Parathyroid adenoma (tissue), 2 donors: ENCODE results near the gene LRRTM3.

Experiments
- H2AFZ ChIP-seq: fragments of 300-600 bp; sonication (generic); one replicate; pipeline ENCODE4 v1.7.0; 2017; ENCODE audit warnings: antibody characterized with exemption, mild to moderate bottlenecking
- H3K27ac ChIP-seq: fragments of 300-600 bp; sonication (generic); one replicate; pipeline ENCODE4 v1.7.0; 2017
- H3K27me3 ChIP-seq: fragments of 300-600 bp; sonication (generic); one replicate; pipeline ENCODE4 v1.7.0; 2017; ENCODE audit warnings: low read length; ENCODE audit not compliant: control insufficient read depth, insufficient read depth
- H3K36me3 ChIP-seq: fragments of 300-600 bp; sonication (generic); one replicate; pipeline ENCODE4 v1.7.0; 2017; ENCODE audit warnings: low read length; ENCODE audit not compliant: control insufficient read depth, insufficient read depth
- H3K4me1 ChIP-seq: fragments of 300-600 bp; sonication (generic); one replicate; pipeline ENCODE4 v1.7.0; 2017; ENCODE audit warnings: control low read depth
- H3K4me2 ChIP-seq: fragments of 300-600 bp; sonication (generic); one replicate; pipeline ENCODE4 v1.7.0; 2017; ENCODE audit warnings: low read length
- H3K4me3 ChIP-seq: fragments of 300-600 bp; sonication (generic); one replicate; pipeline ENCODE4 v1.7.0; 2017; ENCODE audit warnings: low read depth, low read length
- H3K79me2 ChIP-seq: fragments of 300-600 bp; sonication (generic); one replicate; pipeline ENCODE4 v1.7.0; 2017; ENCODE audit warnings: control low read depth
- H3K9ac ChIP-seq: fragments of 300-600 bp; sonication (generic); one replicate; pipeline ENCODE4 v1.7.0; 2017; ENCODE audit warnings: mild to moderate bottlenecking
- H3K9me3 ChIP-seq: fragments of 300-600 bp; sonication (generic); one replicate; pipeline ENCODE4 v1.7.0; 2017; ENCODE audit warnings: low read length; ENCODE audit not compliant: control insufficient read depth
- TF ChIP-seq, protein P1 (sequence below): fragments of 300-600 bp; sonication (generic); IDR thresholded peaks from one replicate; pipeline ENCODE4 v1.7.0; 2017; ENCODE audit warnings: antibody characterized with exemption, mild to moderate bottlenecking
- donor health status: primary hyperparathyroidism.

Gene LRRTM3

DNA sequence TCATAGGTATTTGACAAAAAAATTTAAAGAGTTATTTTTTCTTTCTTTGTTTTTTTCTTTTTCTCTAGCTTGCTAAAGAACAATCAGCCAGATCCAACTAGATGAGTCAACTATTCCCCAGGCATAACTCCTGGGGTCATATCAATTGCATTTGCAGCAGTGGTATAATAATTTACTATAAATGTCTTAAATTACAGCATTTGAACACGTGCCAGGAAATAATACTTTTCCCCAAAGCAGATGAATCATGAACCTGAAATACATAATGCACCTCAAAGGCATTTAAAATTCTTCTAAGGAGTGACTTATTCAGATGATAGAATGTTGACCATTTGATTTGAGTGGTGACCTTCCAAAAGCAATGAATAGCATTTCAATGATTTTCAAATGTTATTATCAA, 190.1 kb downstream of the LRRTM3 start:
- no peaks in the 10 kb centered on the region for H3K79me2 ChIP-seq
- H3K27me3 ChIP-seq: no peaks in the 10 kb centered on the region

GRCh38 chr10:67119651-67120050, 193.8 kb downstream of the LRRTM3 start:
- Histone ChIP-seq H3K27ac (no peak overlapping the region), H3K4me1 (no peaks in the 10 kb centered on the region), H3K4me2 (no peak overlapping the region), H3K9ac (no peak overlapping the region), H3K4me3 (no peak overlapping the region), H3K36me3 (no peaks in the 10 kb centered on the region), H3K27me3 (no peaks in the 10 kb centered on the region), H3K9me3 (no peaks in the 10 kb centered on the region), H2AFZ (no peak overlapping the region), H3K79me2 (no peaks in the 10 kb centered on the region)
- TF ChIP-seq, protein P1, sequence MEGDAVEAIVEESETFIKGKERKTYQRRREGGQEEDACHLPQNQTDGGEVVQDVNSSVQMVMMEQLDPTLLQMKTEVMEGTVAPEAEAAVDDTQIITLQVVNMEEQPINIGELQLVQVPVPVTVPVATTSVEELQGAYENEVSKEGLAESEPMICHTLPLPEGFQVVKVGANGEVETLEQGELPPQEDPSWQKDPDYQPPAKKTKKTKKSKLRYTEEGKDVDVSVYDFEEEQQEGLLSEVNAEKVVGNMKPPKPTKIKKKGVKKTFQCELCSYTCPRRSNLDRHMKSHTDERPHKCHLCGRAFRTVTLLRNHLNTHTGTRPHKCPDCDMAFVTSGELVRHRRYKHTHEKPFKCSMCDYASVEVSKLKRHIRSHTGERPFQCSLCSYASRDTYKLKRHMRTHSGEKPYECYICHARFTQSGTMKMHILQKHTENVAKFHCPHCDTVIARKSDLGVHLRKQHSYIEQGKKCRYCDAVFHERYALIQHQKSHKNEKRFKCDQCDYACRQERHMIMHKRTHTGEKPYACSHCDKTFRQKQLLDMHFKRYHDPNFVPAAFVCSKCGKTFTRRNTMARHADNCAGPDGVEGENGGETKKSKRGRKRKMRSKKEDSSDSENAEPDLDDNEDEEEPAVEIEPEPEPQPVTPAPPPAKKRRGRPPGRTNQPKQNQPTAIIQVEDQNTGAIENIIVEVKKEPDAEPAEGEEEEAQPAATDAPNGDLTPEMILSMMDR: no peak

More for the DNA sequence above, 190.1 kb downstream of the LRRTM3 start:
- TF ChIP-seq, protein P1: no peak
- H3K4me1 ChIP-seq: no peaks in the 10 kb centered on the region
- H3K4me2 ChIP-seq: no peak overlapping the region
- H2AFZ ChIP-seq: no peak overlapping the region
- H3K9me3 ChIP-seq: no peaks in the 10 kb centered on the region
- no peak overlapping the region for H3K9ac ChIP-seq
- H3K27ac ChIP-seq: no peak overlapping the region
- no peak overlapping the region for H3K4me3 ChIP-seq
- no peaks in the 10 kb centered on the region for H3K36me3 ChIP-seq

DNA sequence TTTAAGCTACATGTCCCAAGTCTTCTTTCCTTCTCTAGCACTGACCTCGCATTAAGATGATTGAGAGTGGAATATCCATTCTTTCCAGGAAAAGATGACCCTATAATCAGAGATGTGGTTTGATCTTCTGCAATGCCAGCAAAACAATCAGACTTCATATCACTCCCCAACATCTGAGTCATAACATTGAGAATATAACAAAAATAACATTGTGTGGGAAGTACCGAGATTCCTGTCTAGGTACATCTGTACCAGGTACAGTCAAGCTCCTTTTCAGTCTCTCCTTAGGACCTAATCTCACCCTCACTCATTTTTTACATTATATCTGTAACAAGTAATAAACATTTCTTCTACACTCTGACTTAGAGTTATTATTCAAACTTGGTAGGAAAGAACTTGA, 201.6 kb downstream of the LRRTM3 start:
- no peaks in the 10 kb centered on the region for H3K4me1 ChIP-seq
- H3K9me3 ChIP-seq: no peaks in the 10 kb centered on the region
- H3K27me3 ChIP-seq: no peaks in the 10 kb centered on the region
- H2AFZ ChIP-seq: no peak overlapping the region
- no peak overlapping the region for H3K4me2 ChIP-seq
- H3K27ac ChIP-seq: no peak overlapping the region
- no peaks in the 10 kb centered on the region for H3K79me2 ChIP-seq
- H3K9ac ChIP-seq: no peak overlapping the region
- no peaks in the 10 kb centered on the region for H3K36me3 ChIP-seq
- H3K4me3 ChIP-seq: no peak overlapping the region
- TF ChIP-seq, protein P1: no peak

- TF ChIP-seq, protein P1: no peak
- no peaks in the 10 kb centered on the region for H3K27me3 ChIP-seq
- H3K4me3 ChIP-seq: no peak overlapping the region
- H3K79me2 ChIP-seq: no peaks in the 10 kb centered on the region
- H3K36me3 ChIP-seq: no peaks in the 10 kb centered on the region
- no peak overlapping the region for H3K27ac ChIP-seq
- no peak overlapping the region for H2AFZ ChIP-seq
- no peak overlapping the region for H3K4me2 ChIP-seq
- no peak overlapping the region for H3K9ac ChIP-seq
- H3K9me3 ChIP-seq: no peaks in the 10 kb centered on the region
- no peaks in the 10 kb centered on the region for H3K4me1 ChIP-seq
These were observed 214.8 kb downstream of the LRRTM3 start for GRCh38 chr10:67140641-67141040.

GRCh38 chr10:67141300-67141699, 215.5 kb downstream of the LRRTM3 start:
- no peaks in the 10 kb centered on the region for H3K27me3 ChIP-seq
- no peak overlapping the region for H3K27ac ChIP-seq
- no peaks in the 10 kb centered on the region for H3K79me2 ChIP-seq

More at GRCh38 chr10:67141300-67141699, 215.5 kb downstream of the LRRTM3 start:
- TF ChIP-seq, protein P1: no peak
- H2AFZ ChIP-seq: no peak overlapping the region
- no peaks in the 10 kb centered on the region for H3K36me3 ChIP-seq
- no peaks in the 10 kb centered on the region for H3K4me1 ChIP-seq
- H3K4me2 ChIP-seq: no peak overlapping the region
- H3K9ac ChIP-seq: no peak overlapping the region
- H3K4me3 ChIP-seq: no peak overlapping the region
- H3K9me3 ChIP-seq: no peaks in the 10 kb centered on the region
